GM21717 (cell line): ENCODE results near the gene EDNRA.
"Not testable (repeated sequence)": the region's sequence is repeated elsewhere in the genome, so short reads cannot be mapped to it uniquely, and the experiment has no call there.

Source experiments
- ATAC-seq: cut with Tn5 transposase; IDR thresholded peaks from one replicate; pipeline ENCODE4 v1.9.1; 2021; ENCODE audit warnings: mild to moderate bottlenecking, moderate library complexity; ENCODE audit not compliant: unreplicated experiment

The EDNRA gene

DNA sequence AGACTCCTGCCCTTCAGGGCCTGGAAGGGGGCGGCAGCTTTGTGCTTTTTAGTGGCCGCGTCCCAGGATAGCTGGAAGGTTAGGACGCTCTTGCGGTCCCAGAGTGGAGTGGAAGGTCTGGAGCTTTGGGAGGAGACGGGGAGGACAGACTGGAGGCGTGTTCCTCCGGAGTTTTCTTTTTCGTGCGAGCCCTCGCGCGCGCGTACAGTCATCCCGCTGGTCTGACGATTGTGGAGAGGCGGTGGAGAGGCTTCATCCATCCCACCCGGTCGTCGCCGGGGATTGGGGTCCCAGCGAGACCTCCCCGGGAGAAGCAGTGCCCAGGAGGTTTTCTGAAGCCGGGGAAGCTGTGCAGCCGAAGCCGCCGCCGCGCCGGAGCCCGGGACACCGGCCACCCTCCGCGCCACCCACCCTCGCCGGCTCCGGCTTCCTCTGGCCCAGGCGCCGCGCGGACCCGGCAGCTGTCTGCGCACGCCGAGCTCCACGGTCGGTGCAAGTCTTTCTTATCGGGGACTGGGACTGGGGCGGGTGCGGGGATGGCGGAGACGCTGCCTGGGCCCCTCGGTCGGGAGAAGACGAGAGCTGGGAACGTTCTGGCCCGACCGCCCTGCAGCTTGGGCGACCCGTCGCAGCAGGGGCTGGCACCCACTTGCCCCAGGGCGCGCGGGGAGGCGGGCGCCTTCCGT lies at the start of gene EDNRA:
Gene EDNRA (plus strand): TSS at position 207 of the 686 bp plus-strand sequence. CDS start 4,585 bp downstream, outside the sequence.
- no peak for ATAC-seq

GRCh38 chr4:147434370-147434769 lies 46.5 kb upstream of the EDNRA start:
- not testable (repeated sequence) for ATAC-seq

GRCh38 chr4:147440442-147440841 lies 40.5 kb upstream of the EDNRA start:
- no peak for ATAC-seq

DNA sequence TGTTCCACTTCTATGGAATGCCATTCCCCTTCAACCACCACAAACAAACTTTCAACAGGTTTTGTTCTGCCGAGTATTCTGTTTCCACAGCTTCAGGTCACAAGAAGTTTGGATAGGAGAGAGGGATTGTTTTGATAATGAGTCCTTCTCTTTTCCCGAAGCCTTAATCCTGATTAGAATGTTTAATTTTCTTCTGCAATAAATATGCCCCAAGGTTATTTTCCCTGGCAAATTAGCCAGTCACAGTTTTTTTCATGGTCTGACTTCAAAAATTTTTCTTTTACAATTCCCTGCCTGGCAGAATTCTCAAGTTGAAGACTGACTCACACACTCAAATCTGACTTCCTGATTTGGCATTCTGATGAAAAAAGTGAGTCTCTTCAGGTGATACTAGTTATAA lies 33.1 kb upstream of the EDNRA start:
- ATAC-seq = no peak

DNA sequence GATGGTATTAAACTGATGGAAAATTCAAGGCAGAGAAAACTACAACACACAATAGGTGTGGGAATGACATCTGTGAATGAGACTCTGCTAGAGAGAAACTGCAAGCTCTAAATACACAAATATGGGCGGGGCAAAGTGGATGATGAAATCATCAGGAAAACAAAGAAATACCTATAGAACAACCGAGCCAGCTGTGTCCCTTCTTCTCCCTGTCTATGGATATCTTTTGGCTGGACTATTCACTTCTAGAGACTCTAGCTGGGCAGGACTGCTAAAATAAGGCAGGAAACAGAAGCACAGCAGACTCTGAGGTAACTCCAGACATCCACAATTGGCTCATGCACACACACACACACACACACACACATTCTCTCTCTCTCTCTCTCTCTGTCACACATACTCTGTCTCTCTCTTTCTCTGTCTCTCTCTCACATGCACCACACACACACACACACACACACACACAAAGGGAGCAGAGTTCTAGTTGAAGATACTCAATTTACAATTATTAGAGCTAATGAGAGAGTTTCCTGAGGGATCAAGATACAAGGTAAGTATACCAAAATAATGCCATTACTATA lies 27.2 kb upstream of the EDNRA start:
- no peak for ATAC-seq

DNA sequence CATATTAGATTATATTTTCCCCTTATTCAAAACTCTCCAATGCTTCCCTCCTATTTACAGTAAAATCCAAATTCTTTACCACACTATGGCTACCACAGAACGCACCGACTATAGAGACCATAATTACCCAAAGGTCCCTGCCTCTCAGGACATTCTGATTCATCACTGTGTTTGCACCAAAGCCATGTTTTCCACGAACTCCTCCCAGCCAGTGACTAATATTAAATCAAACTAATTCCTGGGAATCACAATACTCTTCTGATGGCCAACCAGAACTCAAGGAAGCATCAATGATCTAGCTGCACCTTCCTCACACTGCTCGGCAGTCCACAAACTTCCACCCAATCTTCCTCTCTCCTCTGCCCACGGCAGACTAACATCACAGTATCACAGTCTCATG lies 24.2 kb upstream of the EDNRA start:
- no peak for ATAC-seq

DNA sequence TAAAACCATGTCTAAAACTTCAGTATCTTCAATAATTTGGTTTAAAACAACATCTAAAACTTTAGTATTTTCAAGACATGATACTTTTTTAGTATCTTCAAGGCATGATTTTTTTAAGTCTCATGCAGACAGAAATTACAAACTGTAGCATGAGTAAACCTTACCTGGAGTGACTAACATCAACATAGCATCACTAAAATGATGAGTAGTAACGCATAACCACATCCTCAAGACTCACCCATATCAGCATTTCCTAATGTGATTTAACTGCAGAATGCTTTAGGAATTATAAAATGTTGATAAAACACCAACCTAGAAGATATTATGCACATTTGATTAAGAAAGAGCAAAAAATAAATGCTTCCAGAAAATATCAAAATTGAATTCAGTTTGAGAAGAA lies 19.7 kb upstream of the EDNRA start:
- ATAC-seq = no peak

DNA sequence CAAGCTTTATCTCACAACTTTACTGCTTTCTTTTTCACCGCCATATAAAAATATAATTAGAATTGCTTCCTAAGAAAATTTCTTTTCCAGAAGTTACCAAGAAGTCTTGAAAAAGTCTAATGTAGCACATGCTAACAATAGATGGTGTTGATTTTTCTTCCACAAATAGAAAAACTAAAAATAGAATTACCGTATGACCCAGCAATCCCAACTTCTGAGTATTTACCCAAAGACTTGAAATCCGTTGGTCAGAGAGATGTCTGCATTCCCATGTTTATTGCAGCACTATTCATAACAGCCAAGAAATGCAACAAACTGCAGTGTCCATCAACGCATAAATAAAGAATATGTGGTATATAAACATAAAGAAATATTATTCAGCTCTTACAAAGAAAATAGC lies 17.8 kb upstream of the EDNRA start:
- no peak for ATAC-seq

GRCh38 chr4:147465461-147465860 lies 15.4 kb upstream of the EDNRA start:
- no peak for ATAC-seq

DNA sequence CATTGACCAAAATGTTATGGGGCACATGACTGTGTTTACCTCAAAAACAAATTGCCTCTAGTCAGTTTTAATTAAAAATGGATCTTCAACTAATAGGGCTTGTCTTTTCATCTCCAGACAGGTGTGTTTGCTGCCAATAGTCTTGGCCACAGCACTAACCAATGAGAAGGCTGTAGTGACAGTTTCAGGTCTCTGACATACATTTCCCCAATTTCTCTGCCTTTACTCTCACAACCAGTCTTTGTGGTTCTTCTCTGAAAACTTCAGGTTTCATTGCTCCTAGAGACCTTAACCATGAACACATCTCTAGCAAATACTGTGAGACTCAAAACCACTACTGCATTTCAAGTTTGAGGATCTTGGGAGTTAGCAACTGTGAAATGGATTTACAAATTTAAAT lies 3.5 kb upstream of the EDNRA start:
- ATAC-seq = peak; percentile 71

DNA sequence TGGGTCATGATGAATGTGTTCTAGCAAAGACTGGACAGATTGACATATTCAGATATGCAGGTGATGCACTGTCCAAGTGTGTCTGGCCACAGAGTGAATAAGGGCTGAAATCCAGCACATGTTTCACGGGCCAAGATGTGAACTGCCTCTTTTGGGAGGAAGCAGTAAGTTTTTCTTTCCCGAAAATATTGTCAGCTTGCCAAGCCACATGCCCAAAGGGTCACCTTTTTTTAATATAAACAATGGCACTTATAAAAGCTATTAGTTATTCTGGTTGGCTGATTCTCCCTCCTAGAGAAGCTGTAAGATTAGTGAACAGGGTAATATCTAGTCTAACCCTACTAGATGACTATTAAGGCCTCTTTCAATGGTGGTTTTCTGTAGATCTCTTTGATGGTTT lies 1.5 kb upstream of the EDNRA start:
- no peak for ATAC-seq

DNA sequence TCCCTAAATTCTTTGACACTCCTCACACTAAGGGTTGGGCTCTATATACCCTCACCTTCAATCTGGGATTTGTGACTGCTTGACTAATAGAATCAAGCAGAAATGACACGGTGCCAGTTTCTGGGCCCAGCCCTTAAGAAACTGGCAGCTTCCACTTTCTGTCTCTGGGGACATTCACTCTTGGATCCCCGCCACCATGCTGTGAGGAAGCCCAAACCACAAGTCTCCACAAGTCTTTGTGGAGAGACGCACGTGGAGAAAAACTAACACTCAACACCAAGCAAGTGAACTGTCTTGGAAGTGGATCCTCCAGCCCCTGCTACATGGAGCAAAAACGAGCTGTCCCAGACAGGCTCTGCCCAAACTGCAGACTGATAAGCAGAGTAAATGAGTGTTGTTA lies 1.1 kb upstream of the EDNRA start:
- ATAC-seq = no peak

DNA sequence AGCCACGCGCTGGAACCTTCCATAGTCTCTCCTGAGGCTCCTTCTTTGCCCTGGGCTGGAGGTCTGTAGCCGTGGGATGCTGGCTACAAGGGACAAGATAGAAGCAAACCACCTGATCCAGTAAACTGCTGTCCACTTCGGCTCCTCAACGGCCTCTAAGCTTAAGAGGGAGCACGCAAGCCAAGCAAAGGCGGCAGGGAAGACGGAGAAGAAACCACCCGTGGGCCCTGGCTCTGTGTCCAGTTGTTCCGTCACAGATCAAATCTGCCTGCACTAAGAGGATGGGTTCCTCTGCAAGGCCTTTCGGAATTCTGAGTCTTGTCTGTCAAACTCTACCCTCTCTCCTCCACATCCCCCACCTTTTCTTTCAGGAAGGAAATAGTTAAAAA lies 401 bp upstream of the EDNRA start:
- ATAC-seq = no peak

- ATAC-seq = no peak
Measured at GRCh38 chr4:147481577-147482109, 746 bp downstream of the EDNRA start.

GRCh38 chr4:147482281-147482680 lies 1.4 kb downstream of the EDNRA start:
- no peak for ATAC-seq

GRCh38 chr4:147485167-147485566 lies 4.3 kb downstream of the EDNRA start:
- no peak for ATAC-seq

- ATAC-seq = no peak
Measured at GRCh38 chr4:147487616-147488015, 6.7 kb downstream of the EDNRA start.

DNA sequence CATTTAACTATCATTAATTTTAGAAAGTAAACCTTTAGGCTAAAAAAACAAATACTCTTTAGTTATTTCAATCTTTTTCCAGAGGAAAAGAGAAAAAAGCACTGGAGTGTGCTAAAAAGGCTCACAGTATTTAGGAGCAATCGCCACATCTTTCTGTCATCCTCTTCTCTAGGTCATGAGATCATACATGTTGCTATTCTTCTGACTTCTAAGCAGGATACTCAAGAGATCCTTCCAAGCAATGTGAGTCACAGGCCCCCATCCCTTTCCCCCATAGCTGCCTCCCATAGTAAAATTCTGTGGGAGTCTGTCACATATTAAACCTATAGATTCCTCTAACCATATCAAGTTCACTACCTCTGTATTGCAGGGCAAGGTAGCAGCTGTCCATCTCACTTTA lies 7.7 kb downstream of the EDNRA start:
- no peak for ATAC-seq

DNA sequence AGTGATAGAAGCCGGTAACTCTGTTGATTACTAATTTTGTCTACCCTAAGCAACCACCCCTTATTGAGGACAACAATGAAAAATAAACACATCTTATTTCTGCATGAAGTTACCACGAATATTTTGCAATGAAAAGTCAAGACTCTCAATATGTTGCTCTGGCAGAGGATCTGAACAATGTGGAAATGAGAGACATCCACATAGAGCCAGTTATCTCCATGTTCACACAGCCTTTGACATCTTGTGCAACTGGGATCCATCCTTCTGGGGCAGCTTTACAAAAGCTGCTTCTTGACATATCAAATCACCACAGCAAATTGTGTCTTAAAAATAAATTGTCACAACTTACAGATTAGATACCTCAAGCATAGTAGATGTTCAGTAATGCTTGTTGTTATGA lies 10.2 kb downstream of the EDNRA start:
- ATAC-seq = no peak

DNA sequence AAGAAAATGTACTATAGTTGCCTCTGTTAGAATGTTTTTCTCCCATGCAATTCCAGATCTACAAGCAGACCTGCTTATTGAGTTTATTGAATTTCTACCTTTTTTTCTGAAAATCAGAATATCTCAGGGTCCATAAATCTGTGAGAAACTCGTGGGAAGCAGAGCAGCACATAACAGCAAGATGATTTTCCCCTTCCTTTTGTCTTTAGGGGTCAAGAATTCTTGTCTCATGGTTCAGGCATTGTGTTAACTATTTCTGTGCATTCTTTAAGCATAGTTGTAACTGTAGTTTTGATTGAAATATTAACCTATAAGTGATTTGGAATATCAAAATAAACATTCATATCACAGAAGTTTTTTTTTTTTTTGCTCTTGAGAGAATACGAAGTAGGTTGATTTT lies 11.4 kb downstream of the EDNRA start:
- ATAC-seq = no peak

DNA sequence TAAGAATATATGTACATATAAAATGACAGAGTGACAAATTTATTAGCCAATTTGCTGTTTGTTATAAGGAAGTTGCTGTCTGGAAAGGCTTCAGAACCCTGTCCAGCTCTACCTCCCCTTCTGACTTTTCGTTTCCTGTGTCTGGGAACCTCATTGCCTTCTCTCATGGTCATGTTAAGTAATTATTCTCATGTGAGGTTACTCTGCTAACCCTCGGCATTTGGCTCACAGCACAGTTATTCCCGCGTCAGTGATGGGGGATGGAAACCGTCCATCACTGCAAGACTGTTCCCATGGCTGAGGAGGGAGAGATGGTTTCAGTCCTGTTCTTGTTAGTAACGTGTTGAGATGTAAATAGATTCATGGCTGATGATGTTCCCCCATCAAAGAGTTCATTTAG lies 11.9 kb downstream of the EDNRA start:
- no peak for ATAC-seq

DNA sequence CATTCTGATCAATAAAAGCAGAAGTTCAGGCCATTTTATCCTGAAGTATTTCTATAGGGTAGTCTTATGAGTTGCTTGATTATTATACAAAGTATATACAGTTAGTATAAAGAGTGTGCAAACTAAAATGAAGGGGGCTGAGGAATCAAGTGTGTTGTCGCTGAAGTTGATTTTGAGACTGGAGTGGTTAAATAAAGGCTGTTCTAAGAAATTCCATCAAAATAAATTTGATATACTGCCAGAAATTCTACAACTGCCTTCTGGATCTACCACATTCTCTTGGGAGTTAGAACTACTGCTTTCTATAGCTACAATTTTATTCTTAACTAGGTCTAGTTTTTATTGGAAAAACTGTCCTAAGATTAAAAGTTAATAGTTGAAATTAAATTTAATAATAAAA lies 12.4 kb downstream of the EDNRA start:
- ATAC-seq = no peak

GRCh38 chr4:147494301-147494700 lies 13.4 kb downstream of the EDNRA start:
- ATAC-seq = no peak
